GM12878 (cell line): ENCODE results near the gene CAMK2G. TPM values are rescaled to one million over a fixed set of nuclear protein-coding genes. Genes with fewer than 3 reads are reported as not detected.

Source experiments
- ATAC-seq: fragments of 200-7000 bp; cut with Tn5 transposase; 3 replicates; pipeline ENCODE4 v1.9.1; 2020; ENCODE audit warnings: mild to moderate bottlenecking, moderate library complexity
- BruUV-seq: library from RNA; stranded (reverse); fragments of 400-500 nt; replicated peaks from 2 replicates; lab custom pipeline; 2021; lab: Mats Ljungman, UMichigan
- CTCF ChIA-PET: fragments of 300-600 bp; sonication (Branson Sonifier 250); formaldehyde crosslinking; extraction: SDS; loops from one replicate; lab custom pipeline; 2021; ENCODE audit warnings: inconsistent platforms; lab: Yijun Ruan, JAX
- POLR2A ChIA-PET: fragments of 350-600 bp; formaldehyde crosslinking; extraction: SDS; loops from one replicate; lab custom pipeline; 2021; ENCODE audit warnings: inconsistent platforms; lab: Charles Lee
- RAD21 ChIA-PET: fragments of 300-600 bp; sonication (Branson Sonifier 250); formaldehyde crosslinking; loops from one replicate; lab custom pipeline; 2023; ENCODE audit warnings: antibody characterized with exemption; ENCODE audit not compliant: unreplicated experiment; lab: Charles Lee
- SMC1A ChIA-PET: fragments of 300-600 bp; sonication (Branson Sonifier 250); formaldehyde crosslinking; loops from one replicate; lab custom pipeline; 2023; ENCODE audit not compliant: unreplicated experiment, uncharacterized antibody; lab: Charles Lee
- DNase-seq: peaks from one replicate; pipeline ENCODE4 v3.0.0-alpha.2; 2011; ENCODE audit warnings: low read depth, low spot score
- FAIRE-seq: peaks from 3 replicates; lab custom pipeline; 2011; peaks lifted over from hg19 to GRCh38; lab: Jason Lieb, UNC
- H2AFZ ChIP-seq: 2 replicates; pipeline ENCODE4 v1.6.0; 2011; ENCODE audit warnings: low read depth, low read length, control low read depth; ENCODE audit not compliant: control insufficient read depth
- H3K27ac ChIP-seq: 2 replicates; pipeline ENCODE4 v1.5.1; 2011; ENCODE audit warnings: control low read depth; ENCODE audit not compliant: control insufficient read depth, insufficient read depth
- H3K27me3 ChIP-seq, 2 experiments: replicated peaks in 1 of 2; 2 replicates each; pipeline versions ENCODE4 v1.6.0 to v1.6.1; 2011; ENCODE audit warnings: low read length in 1 of 2; ENCODE audit not compliant: control insufficient read depth in 2 of 2, insufficient read depth in 2 of 2
- H3K36me3 ChIP-seq, 2 experiments: 2 replicates each; pipeline ENCODE4 v1.5.1; 2011; ENCODE audit warnings: low read length in 1 of 2; ENCODE audit not compliant: control insufficient read depth in 2 of 2, insufficient read depth in 2 of 2
- H3K4me1 ChIP-seq: 2 replicates; pipeline ENCODE4 v1.6.1; 2011; ENCODE audit warnings: mild to moderate bottlenecking, low read length, moderate library complexity, mixed read lengths; ENCODE audit not compliant: control insufficient read depth, insufficient read depth
- H3K4me2 ChIP-seq: 2 replicates; pipeline ENCODE4 v1.6.0; 2011; ENCODE audit warnings: control low read depth; ENCODE audit not compliant: control insufficient read depth, insufficient read depth
- H3K4me3 ChIP-seq: fragments of 200-600 bp; sonication (generic); 2 replicates; pipeline ENCODE4 v1.5.1; 2016
- H3K79me2 ChIP-seq: 2 replicates; pipeline ENCODE4 v1.6.0; 2011; ENCODE audit warnings: low read length; ENCODE audit not compliant: control insufficient read depth, insufficient read depth
- H3K9ac ChIP-seq: 2 replicates; pipeline ENCODE4 v1.8.0; 2011; ENCODE audit warnings: low read length, control low read depth, mixed read lengths; ENCODE audit not compliant: control insufficient read depth, insufficient read depth
- H3K9me3 ChIP-seq: replicated peaks from 3 replicates; pipeline ENCODE4 v1.5.1; 2011; ENCODE audit warnings: mild to moderate bottlenecking, low read length; ENCODE audit not compliant: control insufficient read depth, insufficient read depth
- H4K20me1 ChIP-seq: 2 replicates; pipeline ENCODE4 v1.6.0; 2011; ENCODE audit not compliant: control insufficient read depth, insufficient read depth
- BRCA1 ChIP-seq: IDR thresholded peaks from 2 replicates; pipeline ENCODE4 v1.6.1; 2011; ENCODE audit warnings: low read depth, low read length, improper control_type of control experiment
- EZH2 ChIP-seq: IDR thresholded peaks from 2 replicates; pipeline ENCODE4 v1.6.1; 2012; ENCODE audit warnings: low read depth, mild to moderate bottlenecking, control low read depth, inconsistent platforms, low read length, borderline replicate concordance; ENCODE audit not compliant: control insufficient read depth
- HSF1 ChIP-seq: fragments of 150-350 bp; IDR thresholded peaks from 2 replicates; pipeline ENCODE4 v1.6.1; 2014; ENCODE audit warnings: mild to moderate bottlenecking, low read depth, low read length
- MAX ChIP-seq: IDR thresholded peaks from 2 replicates; pipeline ENCODE4 v1.6.1; 2012; ENCODE audit warnings: low read depth, low read length, improper control_type of control experiment
- MTA3 ChIP-seq: IDR thresholded peaks from 2 replicates; pipeline ENCODE4 v1.6.1; 2012; ENCODE audit warnings: low read length, inconsistent platforms, borderline replicate concordance
- NFIC ChIP-seq: IDR thresholded peaks from 2 replicates; pipeline ENCODE4 v1.6.1; 2012; ENCODE audit warnings: low read depth, mild to moderate bottlenecking, inconsistent platforms, low read length, moderate library complexity
- RUNX3 ChIP-seq: IDR thresholded peaks from 2 replicates; pipeline ENCODE4 v1.6.1; 2012; ENCODE audit warnings: low read length, inconsistent platforms
- SIN3A ChIP-seq: IDR thresholded peaks from 2 replicates; pipeline ENCODE4 v1.6.1; 2012; ENCODE audit warnings: low read depth, low read length, improper control_type of control experiment
- SUPT20H ChIP-seq: IDR thresholded peaks from 2 replicates; pipeline ENCODE4 v1.6.1; 2011; ENCODE audit warnings: low read depth, mild to moderate bottlenecking, low read length, moderate library complexity, borderline replicate concordance; ENCODE audit not compliant: control insufficient read depth
- WGBS: methylation state at CpG from one replicate; pipeline ENCODE4 v1.1.6; 2016; ENCODE audit warnings: low lambda C conversion rate; ENCODE audit not compliant: insufficient replicate concordance, insufficient coverage; ENCODE audit errors: missing lambda C conversion rate; 5-methylcytosine and 5-hydroxymethylcytosine counted together
- in situ Hi-C: fragments of 300-500 bp; cut with MboI; formaldehyde crosslinking; loops from 9 replicates; pipeline ENCODE4 v1.14.3; 2018; ENCODE audit warnings: mixed read lengths
- intact Hi-C: fragments of 100-400 bp; cut with micrococcal nuclease; formaldehyde crosslinking; loops from one replicate; pipeline ENCODE4 v1.14.2; 2022; ENCODE audit not compliant: unreplicated experiment
- polyA plus RNA-seq, 11 experiments: library from polyadenylated mRNA; depleted of rRNA in 4 of 11; unstranded in 6 of 11; stranded (reverse) in 5 of 11; fragments of >200 nt; fragmentation: Nextera tagmentation in 4 of 11; fragmentation: Illumina TruSeq in 1 of 11; extraction: Ambion mirVana in 4 of 11; extraction: Trizol in 1 of 11; gene quantifications; 1 replicate in 1 of 11; 2 replicates in 10 of 11; pipeline versions ENCODE4 v1.2.1 to v1.2.3, GENCODE V29; 2011 to 2016; ENCODE audit warnings: inconsistent platforms in 2 of 11, missing spikeins in 2 of 11, low read depth in 1 of 11
- total RNA-seq, 4 experiments: library from RNA; depleted of rRNA in 3 of 4; stranded (reverse); fragments of >200 nt in 3 of 4; fragmentation: Illumina TruSeq in 1 of 4; extraction: Trizol in 1 of 4; gene quantifications; 2 replicates each; pipeline versions ENCODE4 v1.2.1 to v1.2.3, GENCODE V29; 2013 to 2021
- TF ChIP-seq, protein P1 (sequence below): IDR thresholded peaks from 2 replicates; pipeline ENCODE4 v1.6.1; 2011; ENCODE audit warnings: low read depth, low read length, improper control_type of control experiment, borderline replicate concordance
- TF ChIP-seq, protein P2 (sequence below): IDR thresholded peaks from 2 replicates; pipeline ENCODE4 v1.6.1; 2012; ENCODE audit warnings: mild to moderate bottlenecking, low read depth, low read length
- TF ChIP-seq, protein P3 (sequence below): fragments of 450-650 bp; formaldehyde crosslinking; IDR thresholded peaks from 2 replicates; pipeline ENCODE4 v1.4.0; 2020; ENCODE audit warnings: mild to moderate bottlenecking, moderate library complexity

Gene CAMK2G
- total and polyA plus RNA-seq, 10 of the 15 experiments (the other 5 are each of a cell fraction or from before 2014, with no cell fraction given) = 5.5 to 24.3 (median 16.9) TPM

- FAIRE-seq = no peak
- Histone ChIP-seq H3K4me3 (no peak overlapping the region), H3K9me3 (no peaks in the 10 kb centered on the region), H3K9ac (no peak overlapping the region), H3K4me2 (no peak overlapping the region), H3K27me3 (no peaks in the 10 kb centered on the region), H3K27ac (no peak overlapping the region), H4K20me1 (no peaks in the 10 kb centered on the region), H2AFZ (no peak overlapping the region), H3K36me3 (peaks cover 4 to 6% of the 10 kb centered on the region in 2 experiments), H3K4me1 (peaks cover 6% of the 10 kb centered on the region; the same call in 1 of the 2 replicates), H3K79me2 (peaks cover 17% of the 10 kb centered on the region)
- 79% methylated on average over 13 of the region's 13 CpGs for WGBS
- no TSS peak for BruUV-seq
- intact Hi-C loops (loop anchor here (5.0 kb wide), 1 partner anchor 42 kb away; a partner anchor contains a TSS), in situ Hi-C loops (no loop called here)
- SMC1A ChIA-PET = no interaction called here
- RAD21 ChIA-PET = no interaction called here
- no peak for ATAC-seq
- POLR2A ChIA-PET = interaction anchor here (1.2 kb wide), 2 partner anchors 10 to 27 kb away, joined by 4 read pairs; no protein-coding TSS in a partner anchor
- no peak for DNase-seq
- CTCF ChIA-PET = interaction anchor here (1.0 to 2.5 kb wide), 2 partner anchors 13 to 42 kb away, joined by 4 to 9 read pairs; a partner anchor contains a TSS
- no peak for TF ChIP-seq RUNX3
- TF ChIP-seq, protein P1, sequence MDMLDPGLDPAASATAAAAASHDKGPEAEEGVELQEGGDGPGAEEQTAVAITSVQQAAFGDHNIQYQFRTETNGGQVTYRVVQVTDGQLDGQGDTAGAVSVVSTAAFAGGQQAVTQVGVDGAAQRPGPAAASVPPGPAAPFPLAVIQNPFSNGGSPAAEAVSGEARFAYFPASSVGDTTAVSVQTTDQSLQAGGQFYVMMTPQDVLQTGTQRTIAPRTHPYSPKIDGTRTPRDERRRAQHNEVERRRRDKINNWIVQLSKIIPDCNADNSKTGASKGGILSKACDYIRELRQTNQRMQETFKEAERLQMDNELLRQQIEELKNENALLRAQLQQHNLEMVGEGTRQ = no peak
- TF ChIP-seq MTA3 = no peak
- TF ChIP-seq BRCA1 = no peak
- TF ChIP-seq MAX = no peak
- no peak for TF ChIP-seq EZH2
- TF ChIP-seq, protein P2, sequence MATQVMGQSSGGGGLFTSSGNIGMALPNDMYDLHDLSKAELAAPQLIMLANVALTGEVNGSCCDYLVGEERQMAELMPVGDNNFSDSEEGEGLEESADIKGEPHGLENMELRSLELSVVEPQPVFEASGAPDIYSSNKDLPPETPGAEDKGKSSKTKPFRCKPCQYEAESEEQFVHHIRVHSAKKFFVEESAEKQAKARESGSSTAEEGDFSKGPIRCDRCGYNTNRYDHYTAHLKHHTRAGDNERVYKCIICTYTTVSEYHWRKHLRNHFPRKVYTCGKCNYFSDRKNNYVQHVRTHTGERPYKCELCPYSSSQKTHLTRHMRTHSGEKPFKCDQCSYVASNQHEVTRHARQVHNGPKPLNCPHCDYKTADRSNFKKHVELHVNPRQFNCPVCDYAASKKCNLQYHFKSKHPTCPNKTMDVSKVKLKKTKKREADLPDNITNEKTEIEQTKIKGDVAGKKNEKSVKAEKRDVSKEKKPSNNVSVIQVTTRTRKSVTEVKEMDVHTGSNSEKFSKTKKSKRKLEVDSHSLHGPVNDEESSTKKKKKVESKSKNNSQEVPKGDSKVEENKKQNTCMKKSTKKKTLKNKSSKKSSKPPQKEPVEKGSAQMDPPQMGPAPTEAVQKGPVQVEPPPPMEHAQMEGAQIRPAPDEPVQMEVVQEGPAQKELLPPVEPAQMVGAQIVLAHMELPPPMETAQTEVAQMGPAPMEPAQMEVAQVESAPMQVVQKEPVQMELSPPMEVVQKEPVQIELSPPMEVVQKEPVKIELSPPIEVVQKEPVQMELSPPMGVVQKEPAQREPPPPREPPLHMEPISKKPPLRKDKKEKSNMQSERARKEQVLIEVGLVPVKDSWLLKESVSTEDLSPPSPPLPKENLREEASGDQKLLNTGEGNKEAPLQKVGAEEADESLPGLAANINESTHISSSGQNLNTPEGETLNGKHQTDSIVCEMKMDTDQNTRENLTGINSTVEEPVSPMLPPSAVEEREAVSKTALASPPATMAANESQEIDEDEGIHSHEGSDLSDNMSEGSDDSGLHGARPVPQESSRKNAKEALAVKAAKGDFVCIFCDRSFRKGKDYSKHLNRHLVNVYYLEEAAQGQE = no peak
- TF ChIP-seq SUPT20H = no peak
- TF ChIP-seq NFIC = no peak
- TF ChIP-seq SIN3A = no peak
- no peak for TF ChIP-seq HSF1
- TF ChIP-seq, protein P3, sequence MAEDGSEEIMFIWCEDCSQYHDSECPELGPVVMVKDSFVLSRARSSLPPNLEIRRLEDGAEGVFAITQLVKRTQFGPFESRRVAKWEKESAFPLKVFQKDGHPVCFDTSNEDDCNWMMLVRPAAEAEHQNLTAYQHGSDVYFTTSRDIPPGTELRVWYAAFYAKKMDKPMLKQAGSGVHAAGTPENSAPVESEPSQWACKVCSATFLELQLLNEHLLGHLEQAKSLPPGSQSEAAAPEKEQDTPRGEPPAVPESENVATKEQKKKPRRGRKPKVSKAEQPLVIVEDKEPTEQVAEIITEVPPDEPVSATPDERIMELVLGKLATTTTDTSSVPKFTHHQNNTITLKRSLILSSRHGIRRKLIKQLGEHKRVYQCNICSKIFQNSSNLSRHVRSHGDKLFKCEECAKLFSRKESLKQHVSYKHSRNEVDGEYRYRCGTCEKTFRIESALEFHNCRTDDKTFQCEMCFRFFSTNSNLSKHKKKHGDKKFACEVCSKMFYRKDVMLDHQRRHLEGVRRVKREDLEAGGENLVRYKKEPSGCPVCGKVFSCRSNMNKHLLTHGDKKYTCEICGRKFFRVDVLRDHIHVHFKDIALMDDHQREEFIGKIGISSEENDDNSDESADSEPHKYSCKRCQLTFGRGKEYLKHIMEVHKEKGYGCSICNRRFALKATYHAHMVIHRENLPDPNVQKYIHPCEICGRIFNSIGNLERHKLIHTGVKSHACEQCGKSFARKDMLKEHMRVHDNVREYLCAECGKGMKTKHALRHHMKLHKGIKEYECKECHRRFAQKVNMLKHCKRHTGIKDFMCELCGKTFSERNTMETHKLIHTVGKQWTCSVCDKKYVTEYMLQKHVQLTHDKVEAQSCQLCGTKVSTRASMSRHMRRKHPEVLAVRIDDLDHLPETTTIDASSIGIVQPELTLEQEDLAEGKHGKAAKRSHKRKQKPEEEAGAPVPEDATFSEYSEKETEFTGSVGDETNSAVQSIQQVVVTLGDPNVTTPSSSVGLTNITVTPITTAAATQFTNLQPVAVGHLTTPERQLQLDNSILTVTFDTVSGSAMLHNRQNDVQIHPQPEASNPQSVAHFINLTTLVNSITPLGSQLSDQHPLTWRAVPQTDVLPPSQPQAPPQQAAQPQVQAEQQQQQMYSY (CRISPR knock-in tag) = no peak
Measured at GRCh38 chr10:73814276-73814895, 60.0 kb downstream of the CAMK2G start.
